Common myeloid progenitor, CD34-positive (primary cell): ENCODE results near the gene TSPAN8.

Source experiments
- CTCF ChIA-PET: fragments of 350-600 bp; sonication (Branson Sonifier 250); formaldehyde crosslinking; loops from one replicate; lab custom pipeline; 2021; ENCODE audit warnings: antibody characterized with exemption; lab: Charles Lee
- POLR2A ChIA-PET: fragments of 350-600 bp; sonication (Branson Sonifier 250); formaldehyde crosslinking; loops from one replicate; lab custom pipeline; 2021; ENCODE audit warnings: antibody characterized with exemption; lab: Charles Lee
- DNase-seq, 3 donors: peaks; one replicate each; pipeline versions ENCODE4 v3.0.0 to v3.0.0-alpha.2; 2013
- H3K27ac ChIP-seq, 2 experiments: 1 replicate in 1 of 2; 2 replicates in 1 of 2; pipeline ENCODE4 v1.7.0; 2013; ENCODE audit warnings: inconsistent platforms in 2 of 2, low read length in 2 of 2, mild to moderate bottlenecking in 2 of 2, low read depth in 1 of 2, moderate library complexity in 1 of 2; ENCODE audit not compliant: severe bottlenecking in 2 of 2, insufficient read depth in 1 of 2, poor library complexity in 1 of 2
- H3K27me3 ChIP-seq, 5 experiments: replicated peaks in 2 of 5; 1 replicate in 3 of 5; 2 replicates in 2 of 5; pipeline versions ENCODE4 v1.6.1 to v1.7.0; 2013; ENCODE audit warnings: low read length in 4 of 5, mild to moderate bottlenecking in 2 of 5, moderate library complexity in 2 of 5, inconsistent platforms in 1 of 5; ENCODE audit not compliant: insufficient read depth in 5 of 5, control insufficient read depth in 4 of 5
- H3K36me3 ChIP-seq, 4 experiments: 1 replicate in 2 of 4; 2 replicates in 2 of 4; pipeline versions ENCODE4 v1.6.1 to v1.7.0; 2013; ENCODE audit warnings: low read length in 3 of 4, control low read depth in 1 of 4, mild to moderate bottlenecking in 1 of 4; ENCODE audit not compliant: control insufficient read depth in 4 of 4, insufficient read depth in 4 of 4
- H3K4me1 ChIP-seq, 4 experiments: 1 replicate in 3 of 4; 2 replicates in 1 of 4; pipeline versions ENCODE4 v1.6.1 to v1.7.1; 2013; ENCODE audit warnings: low read length in 3 of 4, mild to moderate bottlenecking in 3 of 4, control low read depth in 1 of 4, inconsistent platforms in 1 of 4, moderate library complexity in 1 of 4; ENCODE audit not compliant: control insufficient read depth in 4 of 4, insufficient read depth in 4 of 4; ENCODE audit errors: control extremely low read depth in 1 of 4
- H3K4me3 ChIP-seq, 7 experiments: 1 replicate in 4 of 7; 2 replicates in 3 of 7; pipeline versions ENCODE4 v1.5.1 to v1.7.0; 2013; ENCODE audit warnings: mild to moderate bottlenecking in 7 of 7, low read length in 6 of 7, moderate library complexity in 6 of 7, inconsistent platforms in 2 of 7, low read depth in 2 of 7, control low read depth in 1 of 7; ENCODE audit not compliant: insufficient read depth in 4 of 7, control insufficient read depth in 1 of 7; ENCODE audit errors: extremely low read depth in 1 of 7
- H3K9me3 ChIP-seq, 5 experiments: 1 replicate in 4 of 5; 2 replicates in 1 of 5; pipeline versions ENCODE4 v1.6.1 to v1.7.1; 2013; ENCODE audit warnings: low read length in 4 of 5, mild to moderate bottlenecking in 2 of 5, inconsistent platforms in 1 of 5, low read depth in 1 of 5, moderate library complexity in 1 of 5; ENCODE audit not compliant: control insufficient read depth in 4 of 5, insufficient read depth in 2 of 5; ENCODE audit errors: control extremely low read depth in 1 of 5
- WGBS: methylation state at CpG from one replicate; pipeline ENCODE4 v1.1.5; 2013; ENCODE audit not compliant: insufficient coverage; 5-methylcytosine and 5-hydroxymethylcytosine counted together

TSPAN8 gene

GRCh38 chr12:71108355-71108754, 49.4 kb downstream of the TSPAN8 start:
- POLR2A ChIA-PET, result no interaction called here
- Histone ChIP-seq H3K36me3 (no peaks in the 10 kb centered on the region), H3K27ac (no peak overlapping the region), H3K9me3 (peaks cover 0 to 3% (median 1%) of the 10 kb centered on the region in 5 experiments), H3K4me1 (no peaks in the 10 kb centered on the region), H3K27me3 (no peaks in the 10 kb centered on the region), H3K4me3 (no peak overlapping the region)
- DNase-seq, result no peak
- CTCF ChIA-PET, result no interaction called here
- WGBS, result 100% methylated on average over 2 of the region's 3 CpGs

- CTCF ChIA-PET, result no interaction called here
- no peak for DNase-seq
- H3K27me3 ChIP-seq, result no peaks in the 10 kb centered on the region
- H3K4me3 ChIP-seq, result no peak overlapping the region
- POLR2A ChIA-PET, result no interaction called here
- H3K36me3 ChIP-seq, result no peaks in the 10 kb centered on the region
- no peaks in the 10 kb centered on the region for H3K4me1 ChIP-seq
- WGBS, result 100% methylated on average over 1 of the region's 1 CpG
- peaks cover 0 to 3% (median 1%) of the 10 kb centered on the region in 5 experiments for H3K9me3 ChIP-seq
- no peak overlapping the region for H3K27ac ChIP-seq
These were observed 49.9 kb downstream of the TSPAN8 start for GRCh38 chr12:71107936-71108335.

- no peaks in the 10 kb centered on the region for H3K4me1 ChIP-seq
- peaks cover 0 to 3% (median 1%) of the 10 kb centered on the region in 5 experiments for H3K9me3 ChIP-seq
- CTCF ChIA-PET, result no interaction called here
- H3K4me3 ChIP-seq, result no peak overlapping the region
- DNase-seq, result no peak
- H3K27me3 ChIP-seq, result no peaks in the 10 kb centered on the region
- no peak overlapping the region for H3K27ac ChIP-seq
- no peaks in the 10 kb centered on the region for H3K36me3 ChIP-seq
- POLR2A ChIA-PET, result no interaction called here
These were observed 51.8 kb downstream of the TSPAN8 start for GRCh38 chr12:71105956-71106355.

- ChIA-PET CTCF (no interaction called here), POLR2A (no interaction called here)
- Histone ChIP-seq H3K9me3 (peaks cover 0 to 2% (median 0%) of the 10 kb centered on the region in 5 experiments), H3K27me3 (no peaks in the 10 kb centered on the region), H3K27ac (no peak overlapping the region), H3K36me3 (no peaks in the 10 kb centered on the region), H3K4me3 (no peak overlapping the region), H3K4me1 (no peaks in the 10 kb centered on the region)
- 100% methylated on average over 1 of the region's 2 CpGs for WGBS
- no peak for DNase-seq
These were observed 65.5 kb downstream of the TSPAN8 start for GRCh38 chr12:71092290-71092689.

- WGBS, result no CpG with 5 or more reads among the region's 1 CpG
- CTCF ChIA-PET, result no interaction called here
These were observed 66.8 kb downstream of the TSPAN8 start for GRCh38 chr12:71090971-71091370.

GRCh38 chr12:71085575-71085974, 72.2 kb downstream of the TSPAN8 start:
- Histone ChIP-seq H3K27me3 (peaks cover 0 to 2% (median 0%) of the 10 kb centered on the region in 5 experiments), H3K36me3 (no peaks in the 10 kb centered on the region), H3K9me3 (no peaks in the 10 kb centered on the region), H3K4me3 (no peak overlapping the region), H3K27ac (no peak overlapping the region), H3K4me1 (no peaks in the 10 kb centered on the region)
- WGBS, result no CpG with 5 or more reads among the region's 1 CpG
- ChIA-PET CTCF (no interaction called here), POLR2A (no interaction called here)
- no peak for DNase-seq

More at GRCh38 chr12:71090971-71091370, 66.8 kb downstream of the TSPAN8 start:
- Histone ChIP-seq H3K4me3 (no peak overlapping the region), H3K27me3 (peaks cover 0 to 2% (median 0%) of the 10 kb centered on the region in 5 experiments), H3K36me3 (no peaks in the 10 kb centered on the region), H3K4me1 (no peaks in the 10 kb centered on the region), H3K9me3 (peaks cover 0 to 2% (median 0%) of the 10 kb centered on the region in 5 experiments), H3K27ac (no peak overlapping the region)
- DNase-seq, result no peak
- POLR2A ChIA-PET, result no interaction called here

- Histone ChIP-seq H3K36me3 (no peaks in the 10 kb centered on the region), H3K9me3 (peaks cover 0 to 1% (median 0%) of the 10 kb centered on the region in 5 experiments), H3K4me1 (no peaks in the 10 kb centered on the region), H3K27ac (no peak overlapping the region), H3K4me3 (no peak overlapping the region), H3K27me3 (no peaks in the 10 kb centered on the region)
- POLR2A ChIA-PET, result no interaction called here
- no CpG with 5 or more reads among the region's 2 CpGs for WGBS
- CTCF ChIA-PET, result no interaction called here
- no peak for DNase-seq
These were observed 82.1 kb downstream of the TSPAN8 start for GRCh38 chr12:71075743-71076142.
